A549 treated with CpdA at 1 μM for 4 hours (cell line): ENCODE results near the gene SLAIN1. TPM values are rescaled to one million over a fixed set of nuclear protein-coding genes. Genes with fewer than 3 reads are reported as not detected.

Source experiments
- total RNA-seq: library from RNA; stranded (reverse); fragments of 200-300 nt; extraction: Qiagen RNA extraction; gene quantifications from 5 replicates; pipeline ENCODE4 v1.2.3, GENCODE V29; 2022; ENCODE audit warnings: low read depth

Gene SLAIN1
- 0.45 to 0.90 TPM (median 0.64 TPM) in 5 replicates for total RNA-seq

GRCh38 chr13:77697217-77698103 is at the start of gene SLAIN1:
SLAIN1 (plus strand) TSS chr13:77697687; CDS start chr13:77697914, 227 bp downstream.

Other genes with a start within 250 kb of the SLAIN1 start
- gene SCEL, start 162.0 kb upstream of the SLAIN1 start, total RNA-seq = 0.50 to 0.79 TPM (median 0.66 TPM) in 5 replicates
- not detected in 5 replicates for gene EDNRB, start 221.1 kb downstream of the SLAIN1 start, total RNA-seq